Measurements from ENCODE around the gene RUFY1. TPM values are rescaled to one million over a fixed set of nuclear protein-coding genes. Genes with fewer than 3 reads are reported as not detected.
A peak's percentile ranks its signal among the peaks of the same experiment; 100 is the strongest.

Gene RUFY1
- total RNA-seq, 1 experiment from 2014 or later = 34.0 TPM

DNA sequence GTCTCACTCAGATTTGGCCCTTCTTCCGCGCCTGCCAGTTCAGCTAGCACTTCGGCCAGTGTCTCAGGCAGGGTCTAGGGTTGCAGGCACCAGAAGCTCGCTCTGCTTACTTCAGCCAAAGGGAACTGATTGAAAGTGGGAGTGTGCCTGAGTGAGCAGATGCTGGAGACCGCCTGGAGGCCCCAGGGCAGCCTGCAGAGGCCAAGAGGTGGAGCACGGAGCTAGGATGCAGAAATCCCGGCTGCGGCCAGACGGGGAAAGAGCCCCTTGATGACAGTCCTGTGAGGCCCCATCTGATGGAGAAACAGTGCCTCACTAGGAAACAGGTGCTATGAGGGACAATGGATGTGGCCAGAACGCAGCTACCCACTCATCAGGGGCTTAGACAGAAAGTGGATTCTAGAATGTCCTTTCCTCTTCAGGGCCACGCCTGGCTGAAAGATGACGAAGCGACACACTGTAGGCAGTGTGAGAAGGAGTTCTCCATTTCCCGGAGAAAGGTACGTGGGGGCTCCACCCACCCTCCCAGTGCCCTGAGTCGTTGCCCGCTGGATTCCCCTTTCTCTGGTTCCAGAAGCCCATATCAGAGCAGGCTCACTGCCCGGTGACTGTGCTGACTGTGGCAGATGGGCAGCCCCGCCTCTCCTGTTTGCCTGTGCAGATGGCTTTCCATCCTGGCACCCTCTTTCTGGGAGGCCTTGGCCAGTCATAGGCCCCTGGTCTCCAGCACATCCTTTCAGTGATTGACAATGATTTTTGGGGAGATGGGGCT lies 57.0 kb downstream of the RUFY1 start:
- Mint-ChIP-seq H3K27me3 (ENCODE audit: low read depth) (no peaks in the 10 kb centered on the region), H3K9me3 (no peaks in the 10 kb centered on the region), H3K36me3 (peaks cover 46% of the 10 kb centered on the region), H3K4me3 (no peak overlapping the region), H3K4me1 (peaks cover 5% of the 10 kb centered on the region; the same call in 1 of the 2 replicates), H3K27ac (peak overlapping the region; percentile 76)
- ChIA-PET POLR2A (interaction anchor here (0.6 to 1.5 kb wide), 5 partner anchors 15 to 903 kb away, joined by 3 to 6 read pairs (median 4); partner anchors contain the start of gene HNRNPH1), CTCF (interaction anchor here (1.7 to 2.9 kb wide), 2 partner anchors 16 to 61 kb away, joined by 5 to 11 read pairs; partner anchors contain the start of gene HNRNPH1)
- TF ChIP-seq, protein P1, sequence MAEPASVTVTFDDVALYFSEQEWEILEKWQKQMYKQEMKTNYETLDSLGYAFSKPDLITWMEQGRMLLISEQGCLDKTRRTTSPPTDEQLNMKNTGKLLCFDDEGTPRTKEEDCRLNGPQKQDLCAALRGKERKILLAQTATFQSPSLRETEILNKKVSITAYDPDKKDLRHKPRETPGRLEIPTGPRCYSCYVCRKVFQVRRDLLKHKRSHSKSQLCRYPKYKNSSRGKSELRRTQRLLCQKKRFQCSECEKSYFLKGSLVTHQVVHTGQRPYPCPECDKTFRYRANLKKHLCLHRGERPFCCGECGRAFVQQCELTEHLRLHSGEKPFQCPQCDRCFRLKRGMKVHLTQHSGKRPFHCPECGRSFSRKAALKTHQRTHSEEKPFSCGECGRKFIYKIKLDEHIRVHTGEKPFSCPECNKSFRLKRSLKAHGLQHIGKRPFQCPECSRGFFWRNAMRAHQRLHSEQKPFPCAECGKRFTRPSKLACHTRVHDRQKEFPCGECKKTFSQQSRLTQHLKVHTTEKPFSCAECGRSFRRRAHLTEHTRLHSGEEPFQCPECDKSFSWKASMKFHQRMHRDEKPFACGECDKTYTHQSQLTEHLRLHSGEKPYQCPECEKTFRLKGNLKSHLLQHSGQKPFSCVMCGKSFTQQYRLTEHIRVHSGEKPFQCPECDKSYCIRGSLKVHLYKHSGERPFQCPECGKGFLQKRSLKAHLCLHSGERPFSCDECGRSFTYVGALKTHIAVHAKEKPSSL (CRISPR knock-in tag; conservative IDR thresholded peaks at IDR 0.05) = 0 out of 2 replicates have a peak, but pooled peaks have one; percentile 22
- TF ChIP-seq, protein P2, sequence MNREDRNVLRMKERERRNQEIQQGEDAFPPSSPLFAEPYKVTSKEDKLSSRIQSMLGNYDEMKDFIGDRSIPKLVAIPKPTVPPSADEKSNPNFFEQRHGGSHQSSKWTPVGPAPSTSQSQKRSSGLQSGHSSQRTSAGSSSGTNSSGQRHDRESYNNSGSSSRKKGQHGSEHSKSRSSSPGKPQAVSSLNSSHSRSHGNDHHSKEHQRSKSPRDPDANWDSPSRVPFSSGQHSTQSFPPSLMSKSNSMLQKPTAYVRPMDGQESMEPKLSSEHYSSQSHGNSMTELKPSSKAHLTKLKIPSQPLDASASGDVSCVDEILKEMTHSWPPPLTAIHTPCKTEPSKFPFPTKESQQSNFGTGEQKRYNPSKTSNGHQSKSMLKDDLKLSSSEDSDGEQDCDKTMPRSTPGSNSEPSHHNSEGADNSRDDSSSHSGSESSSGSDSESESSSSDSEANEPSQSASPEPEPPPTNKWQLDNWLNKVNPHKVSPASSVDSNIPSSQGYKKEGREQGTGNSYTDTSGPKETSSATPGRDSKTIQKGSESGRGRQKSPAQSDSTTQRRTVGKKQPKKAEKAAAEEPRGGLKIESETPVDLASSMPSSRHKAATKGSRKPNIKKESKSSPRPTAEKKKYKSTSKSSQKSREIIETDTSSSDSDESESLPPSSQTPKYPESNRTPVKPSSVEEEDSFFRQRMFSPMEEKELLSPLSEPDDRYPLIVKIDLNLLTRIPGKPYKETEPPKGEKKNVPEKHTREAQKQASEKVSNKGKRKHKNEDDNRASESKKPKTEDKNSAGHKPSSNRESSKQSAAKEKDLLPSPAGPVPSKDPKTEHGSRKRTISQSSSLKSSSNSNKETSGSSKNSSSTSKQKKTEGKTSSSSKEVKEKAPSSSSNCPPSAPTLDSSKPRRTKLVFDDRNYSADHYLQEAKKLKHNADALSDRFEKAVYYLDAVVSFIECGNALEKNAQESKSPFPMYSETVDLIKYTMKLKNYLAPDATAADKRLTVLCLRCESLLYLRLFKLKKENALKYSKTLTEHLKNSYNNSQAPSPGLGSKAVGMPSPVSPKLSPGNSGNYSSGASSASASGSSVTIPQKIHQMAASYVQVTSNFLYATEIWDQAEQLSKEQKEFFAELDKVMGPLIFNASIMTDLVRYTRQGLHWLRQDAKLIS (CRISPR knock-in tag; IDR thresholded peaks at IDR 0.05; ENCODE audit: borderline replicate concordance) = no peak
- peak; percentile 21 for DNase-seq (ENCODE audit: low spot score)
- peak; percentile 10 for ATAC-seq

DNA sequence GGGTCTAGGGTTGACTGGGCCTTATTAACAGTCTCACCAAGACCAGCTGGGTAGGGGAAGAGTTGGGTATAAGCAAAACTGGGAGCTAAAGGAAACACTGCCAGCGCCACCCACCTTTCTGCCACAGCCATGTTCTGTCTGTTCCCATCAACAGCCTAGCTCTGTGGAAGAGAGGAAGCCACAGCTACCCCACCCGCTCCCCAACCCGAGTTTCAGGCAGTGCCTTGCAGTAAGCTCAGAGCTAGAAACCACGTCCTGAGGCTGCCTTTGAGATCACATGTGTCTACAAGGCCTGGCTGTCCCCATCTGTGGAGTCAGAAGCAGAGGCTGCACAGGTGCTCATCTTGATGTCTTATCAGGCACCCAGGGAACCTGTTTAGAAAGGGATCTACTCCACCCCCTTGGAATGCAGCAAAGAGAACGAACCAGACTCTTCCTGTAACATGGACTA lies 57.8 kb downstream of the RUFY1 start:
- ATAC-seq = no peak
- Mint-ChIP-seq H3K36me3 (peaks cover 48% of the 10 kb centered on the region), H3K4me3 (no peak overlapping the region), H3K4me1 (peaks cover 5% of the 10 kb centered on the region; the same call in 1 of the 2 replicates), H3K9me3 (no peaks in the 10 kb centered on the region), H3K27ac (no peak overlapping the region), H3K27me3 (ENCODE audit: low read depth) (no peaks in the 10 kb centered on the region)
- POLR2A ChIA-PET = interaction anchor here (0.7 to 1.4 kb wide), 2 partner anchors 14 to 16 kb away, joined by 3 to 6 read pairs; partner anchors contain the start of gene HNRNPH1
- CTCF ChIA-PET = interaction anchor here (1.7 to 2.9 kb wide), 2 partner anchors 16 to 60 kb away, joined by 5 to 11 read pairs; partner anchors contain the start of gene HNRNPH1
- DNase-seq (ENCODE audit: low spot score) = no peak
- no peak for TF ChIP-seq FOXK1 (CRISPR knock-in tag; IDR thresholded peaks at IDR 0.05)
- TF ChIP-seq SOX15 (CRISPR knock-in tag; IDR thresholded peaks at IDR 0.05) = no peak
- TF ChIP-seq GTF2I (CRISPR knock-in tag; conservative IDR thresholded peaks at IDR 0.05) = no peak
- TF ChIP-seq ZNF671 (CRISPR knock-in tag; IDR thresholded peaks at IDR 0.05) = no peak
- TF ChIP-seq, protein P3, sequence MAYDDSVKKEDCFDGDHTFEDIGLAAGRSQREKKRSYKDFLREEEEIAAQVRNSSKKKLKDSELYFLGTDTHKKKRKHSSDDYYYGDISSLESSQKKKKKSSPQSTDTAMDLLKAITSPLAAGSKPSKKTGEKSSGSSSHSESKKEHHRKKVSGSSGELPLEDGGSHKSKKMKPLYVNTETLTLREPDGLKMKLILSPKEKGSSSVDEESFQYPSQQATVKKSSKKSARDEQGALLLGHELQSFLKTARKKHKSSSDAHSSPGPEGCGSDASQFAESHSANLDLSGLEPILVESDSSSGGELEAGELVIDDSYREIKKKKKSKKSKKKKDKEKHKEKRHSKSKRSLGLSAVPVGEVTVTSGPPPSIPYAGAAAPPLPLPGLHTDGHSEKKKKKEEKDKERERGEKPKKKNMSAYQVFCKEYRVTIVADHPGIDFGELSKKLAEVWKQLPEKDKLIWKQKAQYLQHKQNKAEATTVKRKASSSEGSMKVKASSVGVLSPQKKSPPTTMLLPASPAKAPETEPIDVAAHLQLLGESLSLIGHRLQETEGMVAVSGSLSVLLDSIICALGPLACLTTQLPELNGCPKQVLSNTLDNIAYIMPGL (CRISPR knock-in tag; IDR thresholded peaks at IDR 0.05) = no peak
- no peak for TF ChIP-seq ATF6 (CRISPR knock-in tag; IDR thresholded peaks at IDR 0.05)
- no peak for TF ChIP-seq CREM (CRISPR knock-in tag; IDR thresholded peaks at IDR 0.05)
- TF ChIP-seq ZNF219 (CRISPR knock-in tag; IDR thresholded peaks at IDR 0.05; ENCODE audit: borderline replicate concordance) = no peak
- no peak for TF ChIP-seq JUN (CRISPR knock-in tag; IDR thresholded peaks at IDR 0.05)
- no peak for TF ChIP-seq ATF1 (CRISPR knock-in tag; IDR thresholded peaks at IDR 0.05)
- TF ChIP-seq E2F1 (CRISPR knock-in tag; IDR thresholded peaks at IDR 0.05) = no peak
- TF ChIP-seq MXD4 (CRISPR knock-in tag; IDR thresholded peaks at IDR 0.05; ENCODE audit: borderline replicate concordance) = no peak
- TF ChIP-seq ZMAT4 (CRISPR knock-in tag; IDR thresholded peaks at IDR 0.05) = no peak
- TF ChIP-seq, protein P4, sequence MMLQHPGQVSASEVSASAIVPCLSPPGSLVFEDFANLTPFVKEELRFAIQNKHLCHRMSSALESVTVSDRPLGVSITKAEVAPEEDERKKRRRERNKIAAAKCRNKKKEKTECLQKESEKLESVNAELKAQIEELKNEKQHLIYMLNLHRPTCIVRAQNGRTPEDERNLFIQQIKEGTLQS (CRISPR knock-in tag; conservative IDR thresholded peaks at IDR 0.05) = no peak
- TF ChIP-seq CREB1 (CRISPR knock-in tag; IDR thresholded peaks at IDR 0.05) = no peak
- TF ChIP-seq ZBTB43 (CRISPR knock-in tag; IDR thresholded peaks at IDR 0.05) = no peak
- TF ChIP-seq, protein P5, sequence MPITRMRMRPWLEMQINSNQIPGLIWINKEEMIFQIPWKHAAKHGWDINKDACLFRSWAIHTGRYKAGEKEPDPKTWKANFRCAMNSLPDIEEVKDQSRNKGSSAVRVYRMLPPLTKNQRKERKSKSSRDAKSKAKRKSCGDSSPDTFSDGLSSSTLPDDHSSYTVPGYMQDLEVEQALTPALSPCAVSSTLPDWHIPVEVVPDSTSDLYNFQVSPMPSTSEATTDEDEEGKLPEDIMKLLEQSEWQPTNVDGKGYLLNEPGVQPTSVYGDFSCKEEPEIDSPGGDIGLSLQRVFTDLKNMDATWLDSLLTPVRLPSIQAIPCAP (CRISPR knock-in tag; IDR thresholded peaks at IDR 0.05) = no peak
